Smooth muscle cell (in vitro differentiated cells): ENCODE data around the gene FAF1. TPM values are rescaled to one million over a fixed set of nuclear protein-coding genes. Genes with fewer than 3 reads are reported as not detected.
"Not testable (repeated sequence)": the region's sequence is repeated elsewhere in the genome, so short reads cannot be mapped to it uniquely, and the experiment has no call there.

Source experiments
- DNase-seq: peaks from one replicate; lab custom pipeline; 2025; ENCODE audit not compliant: unreplicated experiment; lab: John Stamatoyannopoulos, UW
- H2AFZ ChIP-seq: fragments of 200-600 bp; sonication (generic); 2 replicates; pipeline ENCODE4 v1.6.0; 2016; ENCODE audit warnings: antibody characterized with exemption, low read depth, mild to moderate bottlenecking
- H3F3A ChIP-seq: fragments of 200-600 bp; sonication (generic); 2 replicates; pipeline ENCODE4 v1.6.0; 2017; ENCODE audit warnings: antibody characterized with exemption, low read depth
- H3K27ac ChIP-seq: fragments of 200-600 bp; sonication (generic); 2 replicates; pipeline ENCODE4 v1.5.1; 2016; ENCODE audit warnings: low read depth, mild to moderate bottlenecking
- H3K27me3 ChIP-seq: fragments of 200-600 bp; sonication (generic); 2 replicates; pipeline ENCODE4 v1.6.1; 2016; ENCODE audit warnings: low read depth, mild to moderate bottlenecking
- H3K36me3 ChIP-seq: fragments of 200-600 bp; sonication (generic); 2 replicates; pipeline ENCODE4 v1.5.1; 2016; ENCODE audit warnings: low read depth
- H3K4me1 ChIP-seq: fragments of 200-600 bp; sonication (generic); 2 replicates; pipeline ENCODE4 v1.5.1; 2016; ENCODE audit warnings: low read depth
- H3K4me2 ChIP-seq: fragments of 200-600 bp; sonication (generic); 2 replicates; pipeline ENCODE4 v1.6.0; 2016; ENCODE audit warnings: mild to moderate bottlenecking
- H3K4me3 ChIP-seq: fragments of 200-600 bp; sonication (generic); 2 replicates; pipeline ENCODE4 v1.5.1; 2016; ENCODE audit warnings: mild to moderate bottlenecking
- H3K79me2 ChIP-seq: fragments of 200-600 bp; sonication (generic); 2 replicates; pipeline ENCODE4 v1.6.0; 2016; ENCODE audit warnings: low read depth, mild to moderate bottlenecking
- H3K9ac ChIP-seq: fragments of 200-600 bp; sonication (generic); 2 replicates; pipeline ENCODE4 v1.6.0; 2016; ENCODE audit warnings: low read depth
- H3K9me3 ChIP-seq: fragments of 200-600 bp; sonication (generic); replicated peaks from 2 replicates; pipeline ENCODE4 v1.5.1; 2016; ENCODE audit warnings: low read depth
- H4K20me1 ChIP-seq: fragments of 200-600 bp; sonication (generic); 2 replicates; pipeline ENCODE4 v1.6.0; 2016; ENCODE audit warnings: low read depth
- WGBS: methylation state at CpG from one replicate; pipeline ENCODE4 v1.1.7; 2016; ENCODE audit warnings: low lambda C conversion rate; 5-methylcytosine and 5-hydroxymethylcytosine counted together
- polyA plus RNA-seq: library from polyadenylated mRNA; unstranded; fragments of >200 nt; fragmentation: Nextera tagmentation; extraction: Ambion mirVana; gene quantifications from 2 replicates; pipeline ENCODE4 v1.2.1, GENCODE V29; 2016
- total RNA-seq: library from RNA; depleted of rRNA; stranded (reverse); fragments of >200 nt; gene quantifications from 2 replicates; pipeline ENCODE4 v1.2.3, GENCODE V29; 2014
- TF ChIP-seq, protein P1 (sequence below): fragments of 200-600 bp; sonication (generic); IDR thresholded peaks from 2 replicates; pipeline ENCODE4 v1.5.1; 2017; ENCODE audit warnings: borderline replicate concordance, mild to moderate bottlenecking, antibody characterized with exemption; ENCODE audit not compliant: insufficient read depth, poor library complexity, severe bottlenecking

FAF1 gene
- total and polyA plus RNA-seq, 2 experiments from 2014 or later, result 51.5 to 51.6 TPM

GRCh38 chr1:50966991-50967390 lies 6.9 kb upstream of the FAF1 start:
- no peaks in the 10 kb centered on the region for H4K20me1 ChIP-seq
- no peaks in the 10 kb centered on the region for H3K9me3 ChIP-seq
- H3K36me3 ChIP-seq, result no peaks in the 10 kb centered on the region
- 70% methylated on average over 3 of the region's 3 CpGs for WGBS
- H3F3A ChIP-seq, result peaks cover 7% of the 10 kb centered on the region
- H3K4me1 ChIP-seq, result no peaks in the 10 kb centered on the region
- DNase-seq, result no peak
- no peak overlapping the region for H2AFZ ChIP-seq
- H3K4me3 ChIP-seq, result no peak overlapping the region
- no peaks in the 10 kb centered on the region for H3K79me2 ChIP-seq
- H3K9ac ChIP-seq, result no peak overlapping the region
- no peak overlapping the region for H3K4me2 ChIP-seq
- no peak overlapping the region for H3K27ac ChIP-seq
- peaks cover 42% of the 10 kb centered on the region for H3K27me3 ChIP-seq
- TF ChIP-seq, protein P1, sequence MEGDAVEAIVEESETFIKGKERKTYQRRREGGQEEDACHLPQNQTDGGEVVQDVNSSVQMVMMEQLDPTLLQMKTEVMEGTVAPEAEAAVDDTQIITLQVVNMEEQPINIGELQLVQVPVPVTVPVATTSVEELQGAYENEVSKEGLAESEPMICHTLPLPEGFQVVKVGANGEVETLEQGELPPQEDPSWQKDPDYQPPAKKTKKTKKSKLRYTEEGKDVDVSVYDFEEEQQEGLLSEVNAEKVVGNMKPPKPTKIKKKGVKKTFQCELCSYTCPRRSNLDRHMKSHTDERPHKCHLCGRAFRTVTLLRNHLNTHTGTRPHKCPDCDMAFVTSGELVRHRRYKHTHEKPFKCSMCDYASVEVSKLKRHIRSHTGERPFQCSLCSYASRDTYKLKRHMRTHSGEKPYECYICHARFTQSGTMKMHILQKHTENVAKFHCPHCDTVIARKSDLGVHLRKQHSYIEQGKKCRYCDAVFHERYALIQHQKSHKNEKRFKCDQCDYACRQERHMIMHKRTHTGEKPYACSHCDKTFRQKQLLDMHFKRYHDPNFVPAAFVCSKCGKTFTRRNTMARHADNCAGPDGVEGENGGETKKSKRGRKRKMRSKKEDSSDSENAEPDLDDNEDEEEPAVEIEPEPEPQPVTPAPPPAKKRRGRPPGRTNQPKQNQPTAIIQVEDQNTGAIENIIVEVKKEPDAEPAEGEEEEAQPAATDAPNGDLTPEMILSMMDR, result no peak

DNA sequence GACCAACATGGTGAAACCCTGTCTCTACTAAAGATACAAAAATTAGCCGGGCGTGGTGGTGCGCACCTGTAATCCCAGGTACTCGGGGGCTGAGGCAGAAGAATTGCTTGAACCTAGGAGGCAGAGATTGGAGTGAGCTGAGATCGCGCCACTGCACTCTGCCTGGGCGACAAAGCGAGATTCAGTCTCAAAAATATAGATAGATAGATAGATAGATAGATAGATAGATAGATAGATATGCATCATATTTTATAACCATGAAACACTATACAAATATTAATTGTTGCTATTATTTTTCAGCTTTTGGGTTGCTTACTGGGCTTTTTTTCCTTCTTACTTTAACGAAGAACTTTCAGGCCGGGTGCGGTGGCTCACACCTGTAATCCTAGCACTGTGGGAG lies 4.8 kb upstream of the FAF1 start:
- H3F3A ChIP-seq, result peaks cover 7% of the 10 kb centered on the region

DNA sequence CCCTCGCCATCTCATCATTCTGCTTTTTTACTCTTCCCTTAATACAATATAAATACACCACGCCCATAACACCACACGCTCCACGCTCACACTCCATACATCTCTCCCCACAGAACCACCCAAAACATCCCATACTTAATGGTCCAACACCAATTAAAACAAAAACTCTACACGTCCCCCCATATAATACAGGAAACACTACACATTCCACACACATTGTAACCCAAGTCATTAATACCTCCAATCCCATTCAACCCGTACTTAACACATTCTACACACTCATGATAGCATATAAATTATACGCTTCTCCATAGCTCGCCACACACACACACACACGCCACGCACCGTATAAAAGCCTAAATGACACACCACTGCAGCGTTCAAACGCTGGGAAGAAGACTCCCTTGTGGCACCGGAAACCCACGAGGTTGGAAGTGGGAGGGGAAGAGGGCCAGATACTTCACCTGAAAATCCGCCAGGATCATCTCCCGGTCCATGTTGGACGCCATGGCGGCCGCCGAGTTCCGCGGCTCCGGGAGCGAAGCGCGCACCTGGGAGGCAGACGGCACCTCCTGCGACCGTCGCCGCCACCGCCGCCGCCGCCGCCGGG lies 659 bp downstream of the FAF1 start:
- no peaks in the 10 kb centered on the region for H3F3A ChIP-seq
- H3K4me2 ChIP-seq, result peak overlapping the region; percentile 95
- no peaks in the 10 kb centered on the region for H3K27me3 ChIP-seq
- TF ChIP-seq, protein P1, result no peak
- H4K20me1 ChIP-seq, result no peaks in the 10 kb centered on the region
- peaks cover 37% of the 10 kb centered on the region for H3K79me2 ChIP-seq
- no peaks in the 10 kb centered on the region for H3K4me1 ChIP-seq
- H2AFZ ChIP-seq, result peak overlapping the region; percentile 82
- DNase-seq, result no peak
- H3K27ac ChIP-seq, result peak overlapping the region; percentile 55
- peak overlapping the region; percentile 56 for H3K9ac ChIP-seq
- 1% methylated on average over 24 of the region's 38 CpGs for WGBS
- H3K9me3 ChIP-seq, result no peaks in the 10 kb centered on the region
- H3K4me3 ChIP-seq, result peak overlapping the region; percentile 95
- H3K36me3 ChIP-seq, result no peaks in the 10 kb centered on the region

More for the DNA sequence above, 4.8 kb upstream of the FAF1 start:
- no peak overlapping the region for H3K27ac ChIP-seq
- H2AFZ ChIP-seq, result no peak overlapping the region
- no peaks in the 10 kb centered on the region for H3K79me2 ChIP-seq
- H3K4me1 ChIP-seq, result no peaks in the 10 kb centered on the region
- no peaks in the 10 kb centered on the region for H3K9me3 ChIP-seq
- no peak overlapping the region for H3K4me2 ChIP-seq
- H3K27me3 ChIP-seq, result peaks cover 26% of the 10 kb centered on the region
- 91% methylated on average over 11 of the region's 11 CpGs for WGBS
- DNase-seq, result no peak
- TF ChIP-seq, protein P1, result no peak
- no peak overlapping the region for H3K9ac ChIP-seq
- H3K4me3 ChIP-seq, result no peak overlapping the region
- H3K36me3 ChIP-seq, result no peaks in the 10 kb centered on the region
- no peaks in the 10 kb centered on the region for H4K20me1 ChIP-seq

- Histone ChIP-seq H3K27ac (no peak overlapping the region), H3K79me2 (peaks cover 65% of the 10 kb centered on the region), H3K27me3 (no peaks in the 10 kb centered on the region), H3K4me1 (no peaks in the 10 kb centered on the region), H2AFZ (no peak overlapping the region), H3K36me3 (no peaks in the 10 kb centered on the region), H3K4me3 (no peak overlapping the region), H3F3A (no peaks in the 10 kb centered on the region), H4K20me1 (peaks cover 15% of the 10 kb centered on the region), H3K9me3 (no peaks in the 10 kb centered on the region), H3K9ac (no peak overlapping the region), H3K4me2 (no peak overlapping the region)
- WGBS, result 34% methylated on average over 1 of the region's 1 CpG
- TF ChIP-seq, protein P1, result no peak
- no peak for DNase-seq
These were observed 5.0 kb downstream of the FAF1 start for GRCh38 chr1:50955116-50955515.

DNA sequence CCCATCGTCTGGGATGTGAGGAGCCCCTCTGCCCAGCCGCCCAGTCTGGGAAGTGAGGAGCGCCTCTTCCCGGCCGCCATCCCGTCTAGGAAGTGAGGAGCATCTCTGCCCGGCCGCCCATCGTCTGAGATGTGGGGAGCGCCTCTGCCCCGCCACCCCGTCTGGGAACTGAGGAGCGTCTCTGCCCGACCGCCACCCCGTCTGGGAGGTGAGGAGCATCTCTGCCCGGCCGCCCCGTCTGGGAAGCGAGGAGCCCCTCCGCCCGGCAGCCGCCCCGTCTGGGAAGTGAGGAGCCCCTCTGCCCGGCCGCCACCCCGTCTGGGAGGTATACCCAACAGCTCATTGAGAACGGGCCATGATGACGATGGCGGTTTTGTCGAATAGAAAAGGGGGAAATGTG lies 7.5 kb downstream of the FAF1 start:
- H3K9me3 ChIP-seq, H3F3A ChIP-seq, H3K27me3 ChIP-seq, H3K9ac ChIP-seq, H3K4me3 ChIP-seq, H3K4me1 ChIP-seq, H3K27ac ChIP-seq, H3K4me2 ChIP-seq, DNase-seq, H3K36me3 ChIP-seq, H2AFZ ChIP-seq: not testable (repeated sequence)
- H3K79me2 ChIP-seq, result peaks cover 73% of the 10 kb centered on the region
- peaks cover 39% of the 10 kb centered on the region for H4K20me1 ChIP-seq
- over 99% methylated on average over 18 of the region's 31 CpGs for WGBS
